Mesenchymal stem cell (in vitro differentiated cells and primary cell): ENCODE measurements around the gene REL.
"Not testable (repeated sequence)": the region's sequence is repeated elsewhere in the genome, so short reads cannot be mapped to it uniquely, and the experiment has no call there.

Experiments
- DNase-seq: peaks from one replicate; pipeline ENCODE4 v3.0.0-alpha.2; 2013
- H2AFZ ChIP-seq: one replicate; pipeline ENCODE4 v1.6.1; 2013; ENCODE audit warnings: low read depth, mild to moderate bottlenecking, control low read depth, inconsistent platforms, low read length, moderate library complexity
- H2AK5ac ChIP-seq: 2 replicates; pipeline ENCODE4 v1.6.1; 2013; ENCODE audit warnings: low read length, moderate library complexity, mild to moderate bottlenecking, inconsistent platforms; ENCODE audit not compliant: severe bottlenecking
- H2BK120ac ChIP-seq: one replicate; pipeline ENCODE4 v1.6.1; 2013; ENCODE audit warnings: low read depth, mild to moderate bottlenecking, inconsistent platforms, low read length, moderate library complexity
- H2BK12ac ChIP-seq, 2 experiments: one replicate each; pipeline ENCODE4 v1.6.1; 2013; ENCODE audit warnings: inconsistent platforms in 2 of 2, low read length in 2 of 2, mild to moderate bottlenecking in 2 of 2, moderate library complexity in 2 of 2, control low read depth in 1 of 2
- H2BK15ac ChIP-seq: one replicate; pipeline ENCODE4 v1.6.1; 2013; ENCODE audit warnings: mild to moderate bottlenecking, low read depth, inconsistent platforms; ENCODE audit not compliant: poor library complexity, severe bottlenecking
- H2BK5ac ChIP-seq: 2 replicates; pipeline ENCODE4 v1.6.1; 2013; ENCODE audit warnings: low read depth, mild to moderate bottlenecking, low read length, control low read depth, inconsistent platforms; ENCODE audit not compliant: poor library complexity, severe bottlenecking
- H3K14ac ChIP-seq, 2 experiments: one replicate each; pipeline ENCODE4 v1.6.1; 2013; ENCODE audit warnings: inconsistent platforms in 2 of 2, low read length in 2 of 2, control low read depth in 1 of 2, mild to moderate bottlenecking in 1 of 2, moderate library complexity in 1 of 2
- H3K18ac ChIP-seq, 2 experiments: one replicate each; pipeline ENCODE4 v1.6.1; 2013; ENCODE audit warnings: inconsistent platforms in 2 of 2, low read length in 2 of 2, control low read depth in 1 of 2, low read depth in 1 of 2, mild to moderate bottlenecking in 1 of 2
- H3K23ac ChIP-seq, 2 experiments: one replicate each; pipeline ENCODE4 v1.6.1; 2013; ENCODE audit warnings: inconsistent platforms in 2 of 2, low read length in 2 of 2, mild to moderate bottlenecking in 2 of 2, moderate library complexity in 2 of 2, control low read depth in 1 of 2
- H3K27ac ChIP-seq: 2 replicates; pipeline ENCODE4 v1.5.1; 2013; ENCODE audit warnings: mild to moderate bottlenecking, moderate library complexity, low read length, control low read depth, inconsistent platforms; ENCODE audit not compliant: poor library complexity, severe bottlenecking
- H3K27me3 ChIP-seq, 2 experiments: 2 replicates each; pipeline versions ENCODE4 v1.6.1 to v1.7.0; 2013; ENCODE audit warnings: low read length in 2 of 2, mild to moderate bottlenecking in 2 of 2, moderate library complexity in 2 of 2, control low read depth in 1 of 2, inconsistent platforms in 1 of 2; ENCODE audit not compliant: control insufficient read depth in 1 of 2, insufficient read depth in 1 of 2
- H3K36me3 ChIP-seq, 2 experiments: 2 replicates each; pipeline versions ENCODE4 v1.6.1 to v1.7.0; 2013; ENCODE audit warnings: low read length in 2 of 2, control low read depth in 1 of 2, inconsistent platforms in 1 of 2, low read depth in 1 of 2, mild to moderate bottlenecking in 1 of 2; ENCODE audit not compliant: insufficient read depth in 2 of 2, control insufficient read depth in 1 of 2
- H3K4ac ChIP-seq, 2 experiments: one replicate each; pipeline ENCODE4 v1.6.1; 2013; ENCODE audit warnings: inconsistent platforms in 2 of 2, low read length in 2 of 2, mild to moderate bottlenecking in 2 of 2, moderate library complexity in 2 of 2, control low read depth in 1 of 2, low read depth in 1 of 2
- H3K4me1 ChIP-seq: 2 replicates; pipeline ENCODE4 v1.6.1; 2013; ENCODE audit warnings: low read depth, low read length, control low read depth; ENCODE audit not compliant: control insufficient read depth, insufficient read depth
- H3K4me2 ChIP-seq: 2 replicates; pipeline ENCODE4 v1.6.1; 2013; ENCODE audit warnings: low read length, mild to moderate bottlenecking, inconsistent platforms; ENCODE audit not compliant: poor library complexity, severe bottlenecking
- H3K4me3 ChIP-seq, 2 experiments: 2 replicates each; pipeline versions ENCODE4 v1.5.1 to v1.7.0; 2013; ENCODE audit warnings: low read length in 2 of 2, mild to moderate bottlenecking in 2 of 2, control low read depth in 1 of 2, low read depth in 1 of 2; ENCODE audit not compliant: insufficient read depth in 1 of 2
- H3K79me1 ChIP-seq: replicated peaks from 2 replicates; pipeline ENCODE4 v1.6.1; 2013; ENCODE audit warnings: mild to moderate bottlenecking, control low read depth, low read length, inconsistent platforms; ENCODE audit not compliant: poor library complexity, severe bottlenecking
- H3K9ac ChIP-seq: 2 replicates; pipeline ENCODE4 v1.7.0; 2013; ENCODE audit warnings: mild to moderate bottlenecking, low read length, moderate library complexity
- H3K9me3 ChIP-seq: 2 replicates; pipeline ENCODE4 v1.7.0; 2013; ENCODE audit warnings: mild to moderate bottlenecking, low read length; ENCODE audit not compliant: control insufficient read depth
- H4K8ac ChIP-seq: one replicate; pipeline ENCODE4 v1.6.1; 2013; ENCODE audit warnings: inconsistent platforms, mild to moderate bottlenecking, low read length, moderate library complexity
- H4K91ac ChIP-seq: one replicate; pipeline ENCODE4 v1.6.1; 2013; ENCODE audit warnings: mild to moderate bottlenecking, low read length, inconsistent platforms
- WGBS: methylation state at CpG from one replicate; pipeline ENCODE4 v1.1.7; 2013; ENCODE audit warnings: mixed read lengths; 5-methylcytosine and 5-hydroxymethylcytosine counted together

The REL gene

DNA sequence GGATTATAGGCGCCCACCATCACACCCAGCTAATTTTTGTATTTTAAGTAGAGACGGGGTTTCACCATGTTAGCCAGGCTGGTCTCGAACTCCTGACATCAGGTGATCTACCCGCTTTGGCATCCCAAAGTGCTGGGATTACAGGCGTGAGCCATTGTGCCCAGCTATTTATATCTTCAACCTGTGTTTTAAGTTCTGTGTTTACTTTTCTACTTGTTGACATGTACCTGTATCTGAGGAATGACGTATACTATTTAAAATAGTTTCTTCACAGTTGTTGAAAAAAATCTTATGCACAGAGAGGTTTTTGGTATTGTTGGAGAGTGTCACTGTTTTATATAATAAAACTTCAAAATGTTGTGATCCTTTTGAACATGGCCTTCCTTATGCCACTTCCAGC is 19.9 kb downstream of the REL start:
- not testable (repeated sequence) for H3K9me3 ChIP-seq, H3K14ac ChIP-seq, H2AK5ac ChIP-seq, H2BK5ac ChIP-seq, H2BK120ac ChIP-seq, H2BK12ac ChIP-seq, H3K23ac ChIP-seq, H3K27me3 ChIP-seq, DNase-seq, H2AFZ ChIP-seq, H3K18ac ChIP-seq, H3K4me3 ChIP-seq, H3K27ac ChIP-seq, H3K79me1 ChIP-seq, H3K4ac ChIP-seq, H3K4me1 ChIP-seq, H4K8ac ChIP-seq, H3K4me2 ChIP-seq, H4K91ac ChIP-seq, H3K9ac ChIP-seq, H2BK15ac ChIP-seq
- WGBS, result 100% methylated on average over 5 of the region's 6 CpGs
- peaks cover 6 to 36% of the 10 kb centered on the region in 2 experiments for H3K36me3 ChIP-seq

DNA sequence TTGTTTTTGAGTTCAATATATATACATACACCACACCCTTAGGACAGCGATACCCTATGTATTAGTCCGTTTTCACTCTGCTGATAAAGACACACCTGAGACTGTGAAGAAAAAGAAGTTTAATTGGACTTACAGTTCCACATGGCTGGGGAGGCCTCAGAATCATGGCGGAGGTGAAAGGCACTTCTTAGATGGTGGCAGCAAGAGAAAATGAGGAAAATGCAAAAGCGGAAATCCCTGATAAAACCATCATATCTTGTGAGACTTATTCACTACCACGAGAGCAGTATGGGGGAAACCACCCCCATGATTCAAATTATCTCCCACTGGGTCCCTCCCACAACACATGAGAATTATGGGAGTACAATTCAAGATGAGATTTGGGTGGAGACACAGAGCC is 24.5 kb downstream of the REL start:
- not testable (repeated sequence) for H3K4me1 ChIP-seq, DNase-seq, H4K8ac ChIP-seq, H3K9ac ChIP-seq, H3K4me2 ChIP-seq, H2BK120ac ChIP-seq, H2BK5ac ChIP-seq, H3K18ac ChIP-seq, H3K79me1 ChIP-seq, H3K27ac ChIP-seq, H2BK15ac ChIP-seq, H2AK5ac ChIP-seq, H3K9me3 ChIP-seq, H2BK12ac ChIP-seq, H4K91ac ChIP-seq, H2AFZ ChIP-seq, H3K14ac ChIP-seq, H3K23ac ChIP-seq, H3K4ac ChIP-seq, H3K27me3 ChIP-seq, H3K4me3 ChIP-seq
- 99% methylated on average over 5 of the region's 5 CpGs for WGBS
- peaks cover 7 to 24% of the 10 kb centered on the region in 2 experiments for H3K36me3 ChIP-seq

DNA sequence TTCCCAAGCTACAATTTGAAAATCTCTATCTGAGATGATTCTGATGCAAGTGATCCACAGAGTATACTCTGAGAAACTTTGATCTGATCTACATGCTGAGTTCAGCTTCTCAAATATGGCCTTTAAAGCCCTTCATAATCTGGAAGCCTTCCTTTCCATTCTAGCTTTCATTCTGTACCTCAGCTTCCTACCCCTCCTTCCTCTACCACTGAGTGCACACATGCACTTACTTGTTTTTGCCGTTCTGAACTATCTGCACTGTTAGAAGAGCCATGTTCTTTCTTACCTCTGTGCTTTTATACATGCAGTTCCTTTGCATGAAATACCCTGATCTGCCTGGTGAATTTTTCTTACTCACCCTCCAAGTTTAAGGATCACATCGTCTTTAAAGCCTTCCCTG is 25.0 kb downstream of the REL start:
- H3K4me1 ChIP-seq, result no peaks in the 10 kb centered on the region
- no peak overlapping the region for H3K9ac ChIP-seq
- no peak overlapping the region for H4K8ac ChIP-seq
- no peak overlapping the region for H3K4ac ChIP-seq
- no peak overlapping the region for H2BK15ac ChIP-seq
- no peaks in the 10 kb centered on the region for H3K79me1 ChIP-seq
- no peak for DNase-seq
- no peaks in the 10 kb centered on the region for H3K27me3 ChIP-seq
- H2BK120ac ChIP-seq, result no peak overlapping the region
- no peak overlapping the region for H3K14ac ChIP-seq
- 91% methylated on average over 1 of the region's 2 CpGs for WGBS
- no peak overlapping the region for H3K18ac ChIP-seq
- H3K36me3 ChIP-seq, result peaks cover 4 to 22% of the 10 kb centered on the region in 2 experiments
- H3K23ac ChIP-seq, result no peak overlapping the region
- H2BK12ac ChIP-seq, result no peak overlapping the region
- H4K91ac ChIP-seq, result no peak overlapping the region
- H3K9me3 ChIP-seq, result no peaks in the 10 kb centered on the region
- H3K27ac ChIP-seq, result no peak overlapping the region
- no peak overlapping the region for H3K4me3 ChIP-seq
- no peak overlapping the region for H3K4me2 ChIP-seq
- H2AK5ac ChIP-seq, result no peak overlapping the region
- no peak overlapping the region for H2BK5ac ChIP-seq
- no peak overlapping the region for H2AFZ ChIP-seq

DNA sequence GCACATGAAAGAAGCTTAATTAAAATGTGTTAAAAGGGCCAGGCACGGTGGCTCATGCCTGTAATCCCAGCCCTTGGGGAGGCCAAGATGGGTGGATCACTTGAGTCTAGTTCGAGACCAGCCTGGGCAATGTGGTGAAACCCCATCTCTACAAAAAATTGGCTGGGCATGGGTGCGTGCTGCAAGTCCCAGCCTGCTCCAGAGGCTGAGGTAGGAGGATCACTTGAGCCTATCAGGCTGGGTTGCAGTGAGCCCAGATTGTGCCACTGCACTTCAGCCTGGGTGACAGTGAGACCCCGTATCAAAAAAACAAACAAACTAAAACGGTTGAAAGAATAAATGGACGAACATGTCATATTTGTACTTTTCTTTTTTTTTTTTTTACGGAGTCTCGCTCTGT is 26.0 kb downstream of the REL start:
- Histone ChIP-seq H3K4me2 (no peak overlapping the region), H2AFZ (no peak overlapping the region), H3K9me3 (no peaks in the 10 kb centered on the region), H2BK12ac (no peak overlapping the region), H2AK5ac (no peak overlapping the region), H3K4me3 (no peak overlapping the region), H4K8ac (no peak overlapping the region), H3K27ac (no peak overlapping the region), H2BK5ac (no peak overlapping the region), H3K23ac (no peak overlapping the region), H3K27me3 (no peaks in the 10 kb centered on the region), H3K4ac (no peak overlapping the region), H4K91ac (no peak overlapping the region), H3K9ac (no peak overlapping the region), H2BK120ac (no peak overlapping the region), H3K18ac (no peak overlapping the region), H3K4me1 (no peaks in the 10 kb centered on the region), H3K36me3 (peaks cover 4 to 16% of the 10 kb centered on the region in 2 experiments), H3K79me1 (no peaks in the 10 kb centered on the region), H3K14ac (no peak overlapping the region), H2BK15ac (no peak overlapping the region)
- DNase-seq, result no peak
- 98% methylated on average over 6 of the region's 8 CpGs for WGBS
